GM12878 (cell line): ENCODE results near the gene EEF2K.

Source experiments
- ASH2L ChIP-seq: fragments of 300-600, 200-600 bp; sonication (generic); IDR thresholded peaks from 2 replicates; pipeline ENCODE4 v1.6.1; 2017; ENCODE audit warnings: low read depth, mild to moderate bottlenecking, borderline replicate concordance
- CHD1 ChIP-seq: IDR thresholded peaks from 2 replicates; pipeline ENCODE4 v1.6.1; 2012; ENCODE audit warnings: low read depth, low read length, improper control_type of control experiment
- E2F4 ChIP-seq: IDR thresholded peaks from 2 replicates; pipeline ENCODE4 v1.6.1; 2012; ENCODE audit warnings: low read depth, low read length, improper control_type of control experiment
- JUND ChIP-seq: IDR thresholded peaks from 2 replicates; pipeline ENCODE4 v1.6.1; 2012; ENCODE audit warnings: low read depth, mild to moderate bottlenecking, low read length, improper control_type of control experiment, moderate library complexity
- NR2C2 ChIP-seq: IDR thresholded peaks from 2 replicates; pipeline ENCODE4 v1.6.1; 2011; ENCODE audit warnings: borderline replicate concordance, low read depth; ENCODE audit not compliant: control insufficient read depth, insufficient read length
- POLR2AphosphoS5 ChIP-seq: IDR thresholded peaks from 2 replicates; pipeline ENCODE4 v1.6.1; 2011; ENCODE audit warnings: mild to moderate bottlenecking, low read length, inconsistent platforms
- POU2F2 ChIP-seq: IDR thresholded peaks from 3 replicates; pipeline ENCODE4 v1.6.1; 2011; ENCODE audit warnings: low read depth, mild to moderate bottlenecking, low read length, borderline replicate concordance
- RCOR1 ChIP-seq: conservative IDR thresholded peaks from 2 replicates; pipeline ENCODE4 v1.6.1; 2012; ENCODE audit warnings: low read depth, low read length, improper control_type of control experiment
- SMC3 ChIP-seq: IDR thresholded peaks from 2 replicates; pipeline ENCODE4 v1.6.1; 2011; ENCODE audit warnings: low read length, improper control_type of control experiment, borderline replicate concordance
- ZNF274 ChIP-seq: IDR thresholded peaks from one replicate; pipeline ENCODE4 v1.8.0; 2011; ENCODE audit not compliant: insufficient read length, insufficient read depth
- TF ChIP-seq, protein P1 (sequence below): IDR thresholded peaks from 2 replicates; pipeline ENCODE4 v1.6.1; 2012; ENCODE audit warnings: low read depth, low read length, improper control_type of control experiment
- TF ChIP-seq, protein P2 (sequence below), 3 experiments: IDR thresholded peaks in 2 of 3; conservative IDR thresholded peaks in 1 of 3; 2 replicates each; pipeline ENCODE4 v1.5.1; 2011; ENCODE audit warnings: low read depth in 3 of 3, low read length in 3 of 3, mild to moderate bottlenecking in 3 of 3, control low read depth in 2 of 3, moderate library complexity in 2 of 3, inconsistent platforms in 1 of 3, mixed read lengths in 1 of 3; ENCODE audit not compliant: control insufficient read depth in 2 of 3, insufficient read depth in 1 of 3; ENCODE audit errors: extremely low read depth in 1 of 3
- TF ChIP-seq, protein P3 (sequence below): IDR thresholded peaks from 2 replicates; pipeline ENCODE4 v1.6.1; 2011; ENCODE audit warnings: borderline replicate concordance, low read depth, mild to moderate bottlenecking, moderate library complexity, mixed read lengths, low read length; ENCODE audit not compliant: insufficient read depth; ENCODE audit errors: extremely low read length

DNA sequence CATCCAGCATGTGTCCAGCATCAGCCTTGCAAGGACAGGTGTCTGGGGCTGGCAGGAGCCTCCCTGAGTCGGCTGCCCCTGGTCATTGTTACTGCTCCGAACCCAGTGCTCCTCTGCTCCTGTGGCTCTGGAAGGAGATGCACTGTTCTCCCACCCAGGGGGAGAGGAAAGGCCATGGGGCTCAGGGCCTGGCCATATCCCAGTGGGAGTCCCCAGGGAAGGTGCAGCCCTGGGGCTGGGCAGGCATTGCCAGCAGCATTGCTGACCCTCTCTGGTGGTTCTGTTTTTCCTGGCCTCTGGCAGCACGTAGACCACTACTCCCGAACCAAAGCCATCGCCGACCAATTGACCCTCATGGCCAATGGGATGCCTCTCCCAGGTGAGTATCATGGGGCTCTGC, 34.1 kb upstream of the EEF2K start:
- TF ChIP-seq POLR2AphosphoS5 (no peak), POU2F2 (no peak), JUND (no peak), NR2C2 (no peak), RCOR1 (no peak), ASH2L (no peak), ZNF274 (no peak), CHD1 (no peak), E2F4 (no peak), SMC3 (no peak)
- TF ChIP-seq, protein P1, sequence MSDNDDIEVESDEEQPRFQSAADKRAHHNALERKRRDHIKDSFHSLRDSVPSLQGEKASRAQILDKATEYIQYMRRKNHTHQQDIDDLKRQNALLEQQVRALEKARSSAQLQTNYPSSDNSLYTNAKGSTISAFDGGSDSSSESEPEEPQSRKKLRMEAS = no peak
- TF ChIP-seq, protein P2, sequence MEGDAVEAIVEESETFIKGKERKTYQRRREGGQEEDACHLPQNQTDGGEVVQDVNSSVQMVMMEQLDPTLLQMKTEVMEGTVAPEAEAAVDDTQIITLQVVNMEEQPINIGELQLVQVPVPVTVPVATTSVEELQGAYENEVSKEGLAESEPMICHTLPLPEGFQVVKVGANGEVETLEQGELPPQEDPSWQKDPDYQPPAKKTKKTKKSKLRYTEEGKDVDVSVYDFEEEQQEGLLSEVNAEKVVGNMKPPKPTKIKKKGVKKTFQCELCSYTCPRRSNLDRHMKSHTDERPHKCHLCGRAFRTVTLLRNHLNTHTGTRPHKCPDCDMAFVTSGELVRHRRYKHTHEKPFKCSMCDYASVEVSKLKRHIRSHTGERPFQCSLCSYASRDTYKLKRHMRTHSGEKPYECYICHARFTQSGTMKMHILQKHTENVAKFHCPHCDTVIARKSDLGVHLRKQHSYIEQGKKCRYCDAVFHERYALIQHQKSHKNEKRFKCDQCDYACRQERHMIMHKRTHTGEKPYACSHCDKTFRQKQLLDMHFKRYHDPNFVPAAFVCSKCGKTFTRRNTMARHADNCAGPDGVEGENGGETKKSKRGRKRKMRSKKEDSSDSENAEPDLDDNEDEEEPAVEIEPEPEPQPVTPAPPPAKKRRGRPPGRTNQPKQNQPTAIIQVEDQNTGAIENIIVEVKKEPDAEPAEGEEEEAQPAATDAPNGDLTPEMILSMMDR (IDR thresholded peaks at IDR 0.05 in 2 of 3, conservative IDR thresholded peaks at IDR 0.05 in 1 of 3; ENCODE audit: control insufficient read depth in 2 of 3, extremely low read depth in 1 of 3, insufficient read depth in 1 of 3, low read depth in 3 of 3, low read length in 3 of 3) = no peak
- TF ChIP-seq, protein P3, sequence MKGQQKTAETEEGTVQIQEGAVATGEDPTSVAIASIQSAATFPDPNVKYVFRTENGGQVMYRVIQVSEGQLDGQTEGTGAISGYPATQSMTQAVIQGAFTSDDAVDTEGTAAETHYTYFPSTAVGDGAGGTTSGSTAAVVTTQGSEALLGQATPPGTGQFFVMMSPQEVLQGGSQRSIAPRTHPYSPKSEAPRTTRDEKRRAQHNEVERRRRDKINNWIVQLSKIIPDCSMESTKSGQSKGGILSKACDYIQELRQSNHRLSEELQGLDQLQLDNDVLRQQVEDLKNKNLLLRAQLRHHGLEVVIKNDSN = no peak
